ENCODE data around the gene NTM.

NTM gene

DNA sequence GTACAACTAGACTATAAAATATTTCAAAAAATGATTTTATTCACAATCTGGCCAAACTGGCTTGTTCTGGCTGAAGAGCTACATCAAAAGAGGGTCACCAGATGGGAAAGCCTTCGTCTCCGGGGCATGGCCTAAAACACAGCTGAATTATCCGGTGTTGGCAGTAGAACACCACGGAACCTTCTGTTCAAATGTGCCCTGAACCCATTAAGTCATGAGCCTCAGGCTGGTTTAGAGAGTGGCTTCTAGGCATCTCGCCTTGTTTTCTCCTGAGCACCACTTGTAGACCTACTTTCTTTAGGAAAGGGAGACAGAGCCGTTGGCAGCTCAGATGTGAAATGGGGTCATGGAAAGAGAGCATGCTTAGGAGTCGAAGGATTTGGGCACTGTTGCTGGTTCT, 890.2 kb downstream of the NTM start:
- DNase-seq (ENCODE audit: low read depth), result no peak

DNA sequence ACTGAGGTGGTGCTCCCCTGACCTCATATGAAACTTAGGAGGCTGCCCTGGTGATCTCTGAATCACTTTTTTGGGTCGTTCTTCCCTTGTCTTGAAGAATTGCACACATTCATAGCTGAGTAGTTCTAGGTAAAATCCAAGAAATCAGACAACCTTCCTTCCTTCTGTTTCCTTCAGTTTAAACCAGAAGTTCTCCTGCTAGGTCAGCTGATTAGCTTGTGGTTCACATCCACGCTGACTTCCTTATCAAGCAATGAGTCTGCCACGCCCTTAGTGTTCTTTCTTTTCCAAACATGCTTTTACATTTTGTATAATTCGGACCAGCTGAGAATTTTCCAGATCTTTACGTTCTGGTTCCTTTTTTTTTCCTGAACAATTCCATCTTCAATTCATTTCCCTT, 892.8 kb downstream of the NTM start:
- DNase-seq (ENCODE audit: low read depth), result no peak

- no peak for DNase-seq (ENCODE audit: low read depth)
These were observed 893.5 kb downstream of the NTM start for GRCh38 chr11:132263875-132264274.

- no peak for DNase-seq (ENCODE audit: low read depth)
These were observed 894.2 kb downstream of the NTM start for GRCh38 chr11:132264616-132265015.

DNA sequence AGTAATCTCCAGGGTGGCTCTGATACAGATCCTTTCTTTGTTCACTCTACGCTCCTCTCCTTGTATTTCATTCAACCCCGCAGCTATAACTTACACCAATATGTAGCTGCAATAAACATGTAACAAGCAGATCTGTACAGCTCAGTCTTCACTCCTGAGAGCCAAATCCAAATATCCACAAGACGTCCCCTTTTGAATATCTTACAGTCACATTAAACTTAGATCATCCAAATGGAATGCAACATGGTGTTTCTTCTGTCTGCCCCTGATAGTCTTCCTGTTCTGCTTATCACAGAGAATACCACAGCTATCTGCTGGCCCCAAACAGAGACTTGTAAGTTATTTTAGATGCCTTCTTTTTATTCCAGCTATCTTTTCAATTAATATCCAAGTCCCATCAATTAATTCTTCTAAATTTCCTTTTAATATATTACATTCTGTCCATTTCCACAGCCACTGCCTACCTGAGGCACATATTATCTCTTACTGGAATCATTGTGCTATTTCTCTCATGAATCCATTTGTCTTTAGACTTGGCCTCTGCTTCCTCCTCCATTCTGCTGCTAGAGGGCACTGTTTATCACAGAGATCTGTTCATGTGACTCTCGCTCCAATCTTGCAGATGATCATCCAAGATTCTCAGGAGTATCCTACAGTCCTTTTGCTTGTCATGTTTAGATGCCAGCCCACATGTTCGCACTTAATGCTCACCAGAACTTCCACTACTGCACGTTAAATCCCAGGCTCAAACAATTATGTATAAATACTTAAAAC, 908.6 kb downstream of the NTM start:
- DNase-seq (ENCODE audit: low read depth), result no peak

GRCh38 chr11:132284048-132284447, 913.6 kb downstream of the NTM start:
- no peak for DNase-seq (ENCODE audit: low read depth)

GRCh38 chr11:132284611-132285010, 914.2 kb downstream of the NTM start:
- no peak for DNase-seq (ENCODE audit: low read depth)

DNA sequence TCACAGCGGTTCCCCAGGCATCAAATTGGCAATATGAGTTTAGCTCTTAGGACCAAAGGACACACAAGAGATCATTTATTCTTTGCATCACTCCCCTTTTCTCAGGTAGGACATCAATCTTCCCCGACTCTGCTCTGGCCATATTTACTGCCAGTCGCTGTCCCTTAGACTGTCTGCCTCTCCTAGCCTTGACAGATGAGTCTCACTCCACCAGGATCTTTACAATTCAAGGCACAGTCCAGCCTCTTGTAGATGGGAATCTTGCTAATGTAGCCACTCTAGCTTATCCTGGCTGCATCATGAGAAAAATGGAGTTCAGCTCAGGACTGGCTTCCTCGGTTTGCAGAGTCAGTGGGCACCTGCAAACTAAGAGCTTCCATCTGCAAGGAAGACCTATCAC, 915.2 kb downstream of the NTM start:
- no peak for DNase-seq (ENCODE audit: low read depth)

- DNase-seq (ENCODE audit: low read depth), result no peak
These were observed 915.7 kb downstream of the NTM start for GRCh38 chr11:132286106-132286505.

- no peak for DNase-seq (ENCODE audit: low read depth)
These were observed 917.6 kb downstream of the NTM start for GRCh38 chr11:132288036-132288435.

- no peak for DNase-seq (ENCODE audit: low read depth)
These were observed 919.3 kb downstream of the NTM start for GRCh38 chr11:132289590-132290256.

GRCh38 chr11:132293586-132293985, 923.2 kb downstream of the NTM start:
- DNase-seq (ENCODE audit: low read depth), result no peak

GRCh38 chr11:132296946-132297610, 926.7 kb downstream of the NTM start:
- no peak for DNase-seq (ENCODE audit: low read depth)

DNA sequence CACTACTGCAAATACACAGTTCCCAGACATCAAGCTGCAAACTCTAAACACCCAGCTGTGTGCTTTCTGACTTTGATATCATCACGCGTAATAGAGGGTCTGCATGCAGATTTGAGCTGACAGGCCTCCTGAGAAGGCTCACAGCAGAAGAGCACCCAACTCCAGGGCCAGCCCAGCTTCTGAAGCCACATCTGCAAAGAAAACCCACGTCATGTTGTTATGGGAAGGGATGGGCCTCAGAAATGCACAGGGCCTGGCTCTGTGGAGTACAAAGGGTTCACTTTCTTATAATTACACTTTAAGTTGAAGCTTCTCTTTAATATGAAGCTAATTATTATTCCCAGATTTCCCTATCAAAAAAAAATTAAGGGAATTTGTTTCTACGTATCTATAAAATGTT, 927.9 kb downstream of the NTM start:
- DNase-seq (ENCODE audit: low read depth), result no peak

GRCh38 chr11:132300283-132300682, 929.9 kb downstream of the NTM start:
- no peak for DNase-seq (ENCODE audit: low read depth)

DNA sequence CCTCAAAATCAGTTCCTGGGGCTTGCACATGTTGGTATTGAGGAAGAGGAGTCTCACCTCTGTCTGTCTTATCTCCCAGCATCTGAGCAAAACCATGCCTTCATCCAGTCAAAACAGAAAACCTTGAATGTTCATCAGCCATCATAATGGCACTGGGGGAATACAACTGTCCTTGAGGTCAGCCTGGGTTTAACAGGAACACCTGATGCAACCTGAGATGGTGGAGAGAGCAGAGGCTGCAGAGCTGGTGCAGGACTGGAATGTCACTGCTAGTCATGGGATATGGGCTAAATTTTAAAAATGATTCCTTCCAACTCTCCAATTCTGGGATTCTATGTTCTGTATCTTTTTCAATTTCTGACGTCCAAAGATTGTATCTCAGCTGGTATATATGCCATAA, 931.0 kb downstream of the NTM start:
- no peak for DNase-seq (ENCODE audit: low read depth)

DNA sequence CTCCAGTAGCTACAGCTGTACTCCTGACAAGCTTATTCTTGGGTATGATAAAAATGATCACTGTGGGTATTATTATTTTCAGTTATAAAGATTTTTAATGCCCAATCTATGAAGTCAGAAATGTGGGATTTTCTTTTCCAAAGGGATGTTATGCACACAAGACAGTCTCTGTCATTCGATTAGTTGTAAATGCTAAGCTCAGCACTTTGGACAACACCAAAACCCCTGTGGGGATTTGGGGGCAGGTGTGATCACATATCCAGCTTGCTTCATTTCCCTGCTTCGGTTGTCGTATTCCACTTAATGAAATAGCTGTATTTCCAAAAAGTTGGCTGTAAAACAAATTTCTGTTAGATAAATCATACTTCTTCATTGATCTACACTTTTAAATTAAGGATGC, 931.5 kb downstream of the NTM start:
- DNase-seq (ENCODE audit: low read depth), result no peak

GRCh38 chr11:132307309-132308020, 937.0 kb downstream of the NTM start:
- no peak for DNase-seq (ENCODE audit: low read depth)

- DNase-seq (ENCODE audit: low read depth), result no peak
These were observed 940.3 kb downstream of the NTM start for GRCh38 chr11:132310390-132311375.

DNA sequence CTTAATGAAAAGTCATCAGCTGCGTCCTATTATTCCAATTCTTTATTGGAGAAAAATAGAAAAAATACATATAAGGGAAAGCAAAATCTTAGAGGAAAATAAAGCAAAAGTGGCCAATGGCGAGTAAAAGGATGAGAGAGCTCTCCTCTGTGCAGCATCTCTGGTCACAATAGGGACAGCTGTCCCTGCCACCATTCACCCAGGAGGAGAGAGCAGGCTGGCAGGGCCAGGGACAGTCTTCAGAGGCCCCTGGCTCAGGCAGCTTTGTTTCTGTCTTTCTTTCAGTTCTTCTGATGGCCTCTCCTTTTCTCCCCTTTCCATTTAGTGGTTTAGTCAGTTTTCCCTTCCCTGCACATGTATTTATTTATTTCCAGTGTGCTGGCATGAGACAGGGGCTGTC, 941.3 kb downstream of the NTM start:
- DNase-seq (ENCODE audit: low read depth), result no peak

GRCh38 chr11:132312161-132312560, 941.7 kb downstream of the NTM start:
- DNase-seq (ENCODE audit: low read depth), result no peak

Measured in activated T-helper 1 cell treated with Interleukin-2 at 50 U/mL for 16 hours (primary cell).